Stimulated activated naive B cell treated with anti-CD40 and anti-IgM and Interleukin-4, amounts not matched to agents 10 μg/mL and 1 μg/mL and 100 μg/mL, for 72 hours (primary cell): ENCODE results near the gene POFUT2.
"Not testable (repeated sequence)": the region's sequence is repeated elsewhere in the genome, so short reads cannot be mapped to it uniquely, and the experiment has no call there.

Source experiments
- ATAC-seq, 2 donors: fragments of 150-1000 bp; cut with Tn5 transposase; replicated peaks; 2 replicates each; pipeline ENCODE4 v1.10.0; 2021; ENCODE audit warnings: moderate library complexity in 1 of 2
- DNase-seq: peaks from one replicate; pipeline ENCODE4 v3.0.0; 2021
- H3K27ac Mint-ChIP-seq: one replicate; pipeline ENCODE4 v1.8.0; 2022; ENCODE audit warnings: mild to moderate bottlenecking, mixed read lengths
- H3K27me3 Mint-ChIP-seq, 2 donors: one replicate each; pipeline ENCODE4 v1.8.0; 2022; ENCODE audit warnings: mixed read lengths in 2 of 2
- H3K36me3 Mint-ChIP-seq, 2 donors: one replicate each; pipeline ENCODE4 v1.8.0; 2022; ENCODE audit warnings: mixed read lengths in 2 of 2, mild to moderate bottlenecking in 1 of 2
- H3K4me1 Mint-ChIP-seq, 2 donors: one replicate each; pipeline ENCODE4 v1.8.0; 2022; ENCODE audit warnings: mixed read lengths in 2 of 2, mild to moderate bottlenecking in 1 of 2
- H3K4me3 Mint-ChIP-seq, 2 donors: one replicate each; pipeline ENCODE4 v1.8.0; 2022; ENCODE audit warnings: mild to moderate bottlenecking in 2 of 2, mixed read lengths in 2 of 2, moderate library complexity in 1 of 2
- H3K9me3 Mint-ChIP-seq, 2 donors: one replicate each; pipeline ENCODE4 v1.8.0; 2022; ENCODE audit warnings: mixed read lengths in 2 of 2, mild to moderate bottlenecking in 1 of 2

The POFUT2 gene

DNA sequence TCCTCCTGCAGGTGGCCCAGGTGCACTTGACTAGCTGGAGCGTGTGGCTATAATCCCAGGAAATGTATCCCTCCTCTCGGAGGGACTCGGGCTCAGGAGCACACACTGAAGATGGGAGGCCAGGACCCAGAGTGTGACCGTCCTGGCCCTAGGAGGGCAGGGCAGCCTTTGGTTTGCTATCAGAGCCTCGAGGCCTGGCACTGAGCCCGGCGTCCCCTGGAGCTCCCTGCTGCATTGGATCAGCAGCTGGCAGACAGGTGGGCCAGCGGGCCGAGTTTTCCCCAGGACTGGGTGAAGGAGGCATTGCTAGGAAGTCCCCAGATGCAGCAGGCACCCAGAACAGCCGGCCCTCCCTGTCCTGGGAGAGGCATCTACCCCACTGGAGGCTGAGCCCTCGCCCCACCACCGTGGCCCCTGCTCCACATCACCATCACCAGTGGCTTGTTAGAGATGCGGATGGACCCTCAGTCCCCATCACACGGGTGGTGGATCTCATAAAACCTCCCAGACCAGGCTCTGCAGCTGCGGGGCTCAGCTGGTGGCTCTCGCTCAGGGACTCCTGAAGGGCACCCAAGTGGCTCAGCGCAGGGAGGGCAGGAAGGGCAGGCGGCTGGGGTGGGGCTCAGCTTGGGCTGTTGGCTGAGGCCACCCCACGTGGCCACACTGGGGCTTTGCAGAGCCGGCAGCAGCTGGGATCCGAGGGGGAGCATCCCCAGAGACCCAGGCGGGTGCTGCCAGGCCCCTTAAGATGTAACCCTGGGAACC is 32.7 kb upstream of the POFUT2 start:
- ATAC-seq (peak; percentile 51 to 59), DNase-seq (no peak)
- Mint-ChIP-seq H3K27me3 (peaks cover 44 to 56% of the 10 kb centered on the region in 2 donors), H3K4me3 (no peak overlapping the region), H3K36me3 (peaks cover 0 to 3% of the 10 kb centered on the region in 2 donors), H3K4me1 (peaks cover 15 to 26% of the 10 kb centered on the region in 2 donors), H3K9me3 (no peaks in the 10 kb centered on the region), H3K27ac (no peak overlapping the region)

GRCh38 chr21:45319461-45320211 is 31.9 kb upstream of the POFUT2 start:
- H3K27ac Mint-ChIP-seq = no peak overlapping the region
- H3K4me1 Mint-ChIP-seq = peaks cover 15 to 24% of the 10 kb centered on the region in 2 donors
- no peak for ATAC-seq
- H3K36me3 Mint-ChIP-seq = peaks cover 0 to 3% of the 10 kb centered on the region in 2 donors
- no peaks in the 10 kb centered on the region for H3K9me3 Mint-ChIP-seq
- no peak overlapping the region for H3K4me3 Mint-ChIP-seq
- H3K27me3 Mint-ChIP-seq = peaks cover 44 to 56% of the 10 kb centered on the region in 2 donors
- DNase-seq = no peak

DNA sequence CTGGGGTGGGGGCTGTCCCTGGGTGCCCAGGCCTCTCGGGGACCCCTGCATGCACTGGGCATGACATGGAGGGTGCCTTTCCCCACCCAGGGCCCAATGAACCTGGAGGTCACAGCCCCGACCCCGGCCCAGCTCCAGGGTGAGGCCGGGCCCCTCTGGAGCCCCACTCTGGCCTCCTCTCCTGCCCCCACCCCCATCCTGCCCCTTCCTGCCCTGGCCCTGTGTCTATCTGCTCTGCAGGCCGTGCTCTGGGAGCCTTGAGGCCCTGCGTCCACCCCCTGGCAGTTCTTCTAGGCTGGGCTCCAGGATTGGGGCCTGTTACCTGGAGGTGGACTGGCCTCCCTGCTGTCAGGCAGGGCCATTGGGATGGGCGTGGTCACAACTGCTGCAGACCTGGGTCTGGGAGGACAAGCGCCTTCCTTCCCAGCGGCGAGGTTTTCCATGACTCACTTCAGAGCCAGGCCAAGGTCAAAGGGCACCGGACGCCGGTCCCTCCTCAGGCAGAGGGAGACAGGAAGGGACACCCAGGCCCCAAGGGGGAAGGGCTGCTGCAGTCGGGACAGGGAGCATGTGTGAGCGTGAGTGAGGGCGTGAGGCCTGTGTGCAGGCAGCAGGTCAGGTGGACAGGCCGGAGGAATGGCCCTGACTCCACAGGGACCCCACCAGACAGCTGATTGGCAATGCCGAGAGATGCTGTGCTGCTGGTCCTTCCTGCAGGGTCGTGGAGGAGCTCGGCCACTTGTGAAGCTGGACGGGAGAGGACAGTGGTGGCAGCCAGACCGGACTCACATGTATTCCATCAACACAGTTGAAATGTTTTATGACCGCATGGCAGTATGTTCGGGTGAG is 31.1 kb upstream of the POFUT2 start:
- Mint-ChIP-seq H3K4me1 (peaks cover 15 to 20% of the 10 kb centered on the region in 2 donors), H3K9me3 (no peaks in the 10 kb centered on the region), H3K27me3 (peaks cover 39 to 55% of the 10 kb centered on the region in 2 donors), H3K27ac (no peak overlapping the region), H3K36me3 (no peaks in the 10 kb centered on the region), H3K4me3 (no peak overlapping the region)
- no peak for DNase-seq
- ATAC-seq = no peak

GRCh38 chr21:45318146-45318555 is 30.5 kb upstream of the POFUT2 start:
- no peak overlapping the region for H3K27ac Mint-ChIP-seq
- no peak overlapping the region for H3K4me3 Mint-ChIP-seq
- H3K27me3 Mint-ChIP-seq = peaks cover 33 to 49% of the 10 kb centered on the region in 2 donors
- DNase-seq (no peak), ATAC-seq (no peak)
- H3K9me3 Mint-ChIP-seq = no peaks in the 10 kb centered on the region
- H3K4me1 Mint-ChIP-seq = peaks cover 13 to 16% of the 10 kb centered on the region in 2 donors
- H3K36me3 Mint-ChIP-seq = no peaks in the 10 kb centered on the region

DNA sequence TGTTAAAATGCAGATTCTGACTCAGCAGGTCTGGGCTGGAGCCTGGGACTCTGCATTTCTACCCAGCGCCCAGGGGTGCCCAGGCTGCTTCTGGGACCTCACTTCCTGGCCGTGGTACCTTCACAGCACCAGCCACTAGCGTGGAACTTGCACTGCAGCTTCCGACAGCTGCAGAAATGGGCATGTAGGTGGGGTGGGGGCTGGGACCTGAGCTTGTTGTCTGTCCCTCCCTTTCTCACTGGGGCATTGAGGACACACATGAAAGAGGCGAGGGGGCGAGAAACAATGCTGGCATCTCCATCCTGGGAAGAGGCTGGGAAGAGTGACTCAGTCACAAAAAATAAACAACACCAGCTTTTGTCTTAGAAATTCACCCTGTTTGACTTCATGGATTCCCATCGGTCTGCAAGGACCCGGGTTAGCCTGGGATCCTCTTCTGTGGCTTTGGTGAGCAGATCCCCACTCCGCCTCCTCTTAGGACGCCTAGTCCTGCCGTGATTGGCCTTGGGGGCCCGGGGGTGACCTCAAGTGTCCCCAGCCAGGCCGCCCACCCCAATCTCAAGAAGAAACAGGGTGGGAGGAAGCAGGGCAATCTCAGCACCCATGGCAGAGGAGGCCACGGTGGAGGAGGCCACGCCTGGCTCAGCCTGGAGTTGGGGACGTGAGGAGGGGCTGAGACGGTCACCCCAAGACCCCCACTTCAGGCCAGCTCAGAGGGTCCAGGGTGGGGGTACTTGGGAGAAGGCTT is 29.9 kb upstream of the POFUT2 start:
- Mint-ChIP-seq H3K9me3 (no peaks in the 10 kb centered on the region), H3K27ac (no peak overlapping the region), H3K4me1 (peaks cover 7 to 11% of the 10 kb centered on the region in 2 donors), H3K36me3 (no peaks in the 10 kb centered on the region), H3K27me3 (peaks cover 27 to 43% of the 10 kb centered on the region in 2 donors), H3K4me3 (no peak overlapping the region)
- no peak for DNase-seq
- ATAC-seq = no peak

- peaks cover under 1 to 2% of the 10 kb centered on the region in 2 donors for H3K9me3 Mint-ChIP-seq
- H3K27ac Mint-ChIP-seq = no peak overlapping the region
- peaks cover 25 to 42% of the 10 kb centered on the region in 2 donors for H3K27me3 Mint-ChIP-seq
These were observed 29.2 kb upstream of the POFUT2 start for GRCh38 chr21:45316871-45317397.

GRCh38 chr21:45315676-45316470 is 28.2 kb upstream of the POFUT2 start:
- not testable (repeated sequence) for H3K4me1 Mint-ChIP-seq, H3K4me3 Mint-ChIP-seq, H3K27ac Mint-ChIP-seq, DNase-seq, ATAC-seq, H3K36me3 Mint-ChIP-seq, H3K9me3 Mint-ChIP-seq
- H3K27me3 Mint-ChIP-seq = peaks cover 28 to 33% of the 10 kb centered on the region in 2 donors

More at GRCh38 chr21:45316871-45317397, 29.2 kb upstream of the POFUT2 start:
- no peak overlapping the region for H3K4me3 Mint-ChIP-seq
- ATAC-seq (no peak), DNase-seq (no peak)
- peaks cover under 1 to 5% of the 10 kb centered on the region in 2 donors for H3K4me1 Mint-ChIP-seq
- no peaks in the 10 kb centered on the region for H3K36me3 Mint-ChIP-seq

- Mint-ChIP-seq H3K27me3 (peaks cover 17 to 33% of the 10 kb centered on the region in 2 donors), H3K4me3 (no peak overlapping the region), H3K9me3 (peaks cover 2 to 4% of the 10 kb centered on the region in 2 donors), H3K36me3 (peaks cover 0 to 1% of the 10 kb centered on the region in 2 donors), H3K4me1 (peaks cover 3 to 5% of the 10 kb centered on the region in 2 donors), H3K27ac (no peak overlapping the region)
- DNase-seq (no peak), ATAC-seq (no peak)
These were observed 26.0 kb upstream of the POFUT2 start for GRCh38 chr21:45313682-45314081.

DNA sequence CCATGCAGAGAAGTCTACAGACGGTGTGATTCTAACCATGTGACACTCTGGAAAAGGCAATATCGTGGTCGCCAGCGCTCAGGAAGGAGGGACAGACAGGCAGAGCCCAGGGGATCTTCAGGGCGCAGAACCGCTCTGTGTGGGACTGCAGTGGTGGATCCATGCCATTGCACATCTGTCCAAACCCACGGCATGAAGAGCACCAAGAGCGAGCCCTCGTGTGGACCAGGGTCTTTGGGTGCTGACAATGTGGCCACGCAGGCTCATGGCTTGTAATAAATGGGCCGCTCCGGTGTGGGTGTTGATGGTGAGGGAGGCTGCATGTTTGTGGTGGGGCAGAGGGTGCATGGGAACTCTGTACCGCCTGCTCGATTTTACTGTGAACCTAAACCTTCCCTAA is 25.3 kb upstream of the POFUT2 start:
- H3K27ac Mint-ChIP-seq = no peak overlapping the region
- peaks cover 23 to 37% of the 10 kb centered on the region in 2 donors for H3K27me3 Mint-ChIP-seq
- DNase-seq (no peak), ATAC-seq (no peak)
- H3K4me3 Mint-ChIP-seq = no peak overlapping the region
- peaks cover 3 to 5% of the 10 kb centered on the region in 2 donors for H3K4me1 Mint-ChIP-seq
- peaks cover 2 to 4% of the 10 kb centered on the region in 2 donors for H3K9me3 Mint-ChIP-seq
- H3K36me3 Mint-ChIP-seq = peaks cover 0 to 1% of the 10 kb centered on the region in 2 donors

DNA sequence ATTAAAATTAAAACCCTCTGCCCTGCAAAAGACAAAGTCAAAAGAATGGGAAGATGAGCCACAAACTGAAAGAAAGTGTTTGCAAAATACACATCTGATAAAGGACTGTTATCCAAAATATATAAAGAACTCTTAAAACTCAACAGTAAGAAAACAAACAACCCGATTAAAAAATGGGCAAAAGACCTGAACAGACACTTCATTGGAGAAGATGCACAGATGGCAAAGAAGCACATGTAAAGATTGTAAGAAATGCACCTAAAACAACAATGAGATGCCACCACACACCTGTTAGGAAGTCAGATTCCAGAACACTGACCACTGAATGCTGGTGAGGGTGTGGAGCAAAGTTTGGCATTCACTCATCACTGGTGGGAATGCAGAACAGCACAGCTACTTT is 24.6 kb upstream of the POFUT2 start:
- peaks cover 3 to 5% of the 10 kb centered on the region in 2 donors for H3K4me1 Mint-ChIP-seq
- H3K4me3 Mint-ChIP-seq = no peak overlapping the region
- peaks cover 0 to 1% of the 10 kb centered on the region in 2 donors for H3K36me3 Mint-ChIP-seq
- H3K27ac Mint-ChIP-seq = no peak overlapping the region
- H3K27me3 Mint-ChIP-seq = peaks cover 24 to 44% of the 10 kb centered on the region in 2 donors
- H3K9me3 Mint-ChIP-seq = peaks cover 2 to 4% of the 10 kb centered on the region in 2 donors
- ATAC-seq = no peak
- no peak for DNase-seq

DNA sequence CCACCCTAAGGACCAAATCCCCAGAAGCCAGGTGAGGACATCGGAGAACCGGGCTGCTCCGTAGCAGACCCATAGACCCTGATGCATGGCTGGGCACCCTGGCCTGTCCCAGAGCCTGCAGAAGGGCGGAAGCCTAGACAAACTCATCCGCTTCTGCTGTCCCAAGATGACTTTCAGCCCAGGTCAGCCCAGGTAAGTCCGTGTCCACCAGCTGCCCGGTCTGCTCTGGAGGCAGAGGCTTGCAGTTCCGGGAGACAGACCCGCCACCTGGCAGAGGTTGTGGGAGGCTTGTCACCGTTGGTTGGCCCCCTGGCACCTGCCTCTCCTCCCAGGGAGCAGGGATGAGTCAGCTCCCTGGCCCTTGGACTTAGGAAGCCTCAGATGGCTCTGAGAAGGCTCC is 22.8 kb upstream of the POFUT2 start:
- H3K4me1 Mint-ChIP-seq = peaks cover 3 to 5% of the 10 kb centered on the region in 2 donors
- no peak overlapping the region for H3K27ac Mint-ChIP-seq
- peaks cover 30 to 44% of the 10 kb centered on the region in 2 donors for H3K27me3 Mint-ChIP-seq
- H3K36me3 Mint-ChIP-seq = peaks cover 0 to 1% of the 10 kb centered on the region in 2 donors
- peaks cover 2 to 4% of the 10 kb centered on the region in 2 donors for H3K9me3 Mint-ChIP-seq
- no peak overlapping the region for H3K4me3 Mint-ChIP-seq
- ATAC-seq = no peak
- no peak for DNase-seq

DNA sequence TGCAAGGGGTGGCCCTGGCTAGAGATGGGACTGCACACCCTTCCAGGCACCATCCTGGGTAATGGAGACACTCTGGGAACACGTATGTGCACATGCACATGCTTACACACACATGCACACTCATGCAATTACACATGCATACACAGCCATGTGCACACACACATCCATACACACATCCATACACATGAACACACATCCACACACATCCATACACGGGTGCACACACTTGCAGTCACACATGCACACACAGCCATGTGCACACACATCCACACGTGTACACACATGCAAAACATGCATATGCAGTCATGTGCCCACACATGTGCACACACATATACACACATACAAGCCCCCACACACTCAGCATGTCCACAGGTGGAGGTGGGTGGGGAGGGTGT is 22.3 kb upstream of the POFUT2 start:
- H3K4me1 Mint-ChIP-seq = peaks cover 3 to 5% of the 10 kb centered on the region in 2 donors
- H3K4me3 Mint-ChIP-seq = no peak overlapping the region
- peaks cover 2 to 4% of the 10 kb centered on the region in 2 donors for H3K9me3 Mint-ChIP-seq
- DNase-seq (no peak), ATAC-seq (no peak)
- H3K27me3 Mint-ChIP-seq = peaks cover 30 to 44% of the 10 kb centered on the region in 2 donors
- peaks cover 0 to 1% of the 10 kb centered on the region in 2 donors for H3K36me3 Mint-ChIP-seq
- H3K27ac Mint-ChIP-seq = no peak overlapping the region
